Central memory CD8-positive, alpha-beta T cell (primary cell): ENCODE measurements around the gene HUWE1.
A peak's percentile ranks its signal among the peaks of the same experiment; 100 is the strongest.

ENCODE experiments used
- ATAC-seq: fragments of 150-1000 bp; cut with Tn5 transposase; replicated peaks from 2 replicates; pipeline ENCODE4 v1.10.0; 2022; ENCODE audit warnings: mild to moderate bottlenecking, moderate FRiP score, moderate number of reproducible peaks; ENCODE audit not compliant: poor library complexity, severe bottlenecking; ENCODE audit errors: extremely low read depth
- DNase-seq, 2 donors: peaks; one replicate each; pipeline ENCODE4 v3.0.0; 2021; ENCODE audit warnings: low spot score in 2 of 2
- H3K27ac Mint-ChIP-seq: one replicate; pipeline ENCODE4 v1.8.0; 2022; ENCODE audit warnings: low read depth, mild to moderate bottlenecking, moderate library complexity, mixed read lengths
- H3K27me3 Mint-ChIP-seq: one replicate; pipeline ENCODE4 v1.8.0; 2022; ENCODE audit warnings: mixed read lengths
- H3K36me3 Mint-ChIP-seq: one replicate; pipeline ENCODE4 v1.8.0; 2022; ENCODE audit warnings: mild to moderate bottlenecking, moderate library complexity, mixed read lengths; ENCODE audit not compliant: insufficient read depth
- H3K4me1 Mint-ChIP-seq: one replicate; pipeline ENCODE4 v1.8.0; 2022; ENCODE audit warnings: mixed read lengths
- H3K4me3 Mint-ChIP-seq: one replicate; pipeline ENCODE4 v1.8.0; 2022; ENCODE audit warnings: mild to moderate bottlenecking, moderate library complexity, mixed read lengths
- H3K9me3 Mint-ChIP-seq: one replicate; pipeline ENCODE4 v1.8.0; 2022; ENCODE audit warnings: mixed read lengths

HUWE1 gene

DNA sequence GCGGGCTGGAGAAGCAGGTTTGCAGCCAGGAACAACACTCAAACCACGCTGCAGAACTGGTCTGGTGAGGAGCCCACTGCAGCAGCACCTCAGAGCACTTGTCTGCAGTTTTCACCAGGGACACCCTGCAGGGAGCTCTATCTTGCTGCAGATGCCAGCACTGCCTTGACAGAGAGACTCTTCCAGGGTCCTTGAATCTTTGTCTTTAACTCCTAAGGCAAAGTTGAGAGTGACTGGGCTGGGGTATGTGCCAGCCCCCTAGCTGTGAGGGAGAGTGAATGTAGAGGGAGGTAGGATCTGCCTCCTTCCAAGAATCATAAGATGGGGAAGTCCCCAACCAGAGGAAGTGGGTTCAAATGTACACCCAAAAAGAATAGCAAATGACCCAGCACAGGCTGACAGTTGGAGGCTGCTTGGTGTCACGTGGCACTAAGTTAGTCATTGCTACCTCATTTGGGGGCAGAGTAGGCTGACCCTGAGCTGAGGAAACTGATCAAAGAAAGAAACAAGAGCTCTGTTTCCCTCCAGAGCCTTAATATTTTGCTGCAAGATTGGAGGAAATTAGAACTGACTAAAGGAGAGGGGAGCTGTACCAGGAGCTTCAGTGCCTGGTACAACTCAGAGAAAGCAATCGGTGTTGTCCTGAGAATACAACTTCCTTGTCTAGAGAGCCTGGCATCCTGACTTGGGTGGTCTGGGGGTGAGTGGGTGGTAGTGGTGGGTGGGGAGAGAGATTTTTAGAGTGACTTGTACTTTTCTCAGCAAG is 28.2 kb upstream of the HUWE1 start:
- peaks cover 3% of the 10 kb centered on the region for H3K36me3 Mint-ChIP-seq
- peak overlapping the region; percentile 80 for H3K4me3 Mint-ChIP-seq
- peak in 1 of 2 donors; percentile 47 for DNase-seq
- H3K27ac Mint-ChIP-seq = peak overlapping the region; percentile 92
- H3K27me3 Mint-ChIP-seq = no peaks in the 10 kb centered on the region
- H3K4me1 Mint-ChIP-seq = peaks cover 38% of the 10 kb centered on the region
- ATAC-seq = peak; percentile 85
- no peaks in the 10 kb centered on the region for H3K9me3 Mint-ChIP-seq

GRCh38 chrX:53713987-53714579 is 27.6 kb upstream of the HUWE1 start:
- DNase-seq (no peak), ATAC-seq (peak; percentile 59)
- no peaks in the 10 kb centered on the region for H3K27me3 Mint-ChIP-seq
- H3K36me3 Mint-ChIP-seq = peaks cover 3% of the 10 kb centered on the region
- no peaks in the 10 kb centered on the region for H3K9me3 Mint-ChIP-seq
- H3K4me1 Mint-ChIP-seq = peaks cover 38% of the 10 kb centered on the region
- H3K4me3 Mint-ChIP-seq = peak overlapping the region; percentile 80
- peak overlapping the region; percentile 92 for H3K27ac Mint-ChIP-seq

GRCh38 chrX:53711436-53711835 is 24.9 kb upstream of the HUWE1 start:
- Mint-ChIP-seq H3K36me3 (peaks cover 3% of the 10 kb centered on the region), H3K9me3 (no peaks in the 10 kb centered on the region), H3K27ac (no peak overlapping the region), H3K27me3 (no peaks in the 10 kb centered on the region), H3K4me3 (no peak overlapping the region), H3K4me1 (peaks cover 28% of the 10 kb centered on the region)
- DNase-seq = no peak
- no peak for ATAC-seq

- H3K27me3 Mint-ChIP-seq = no peaks in the 10 kb centered on the region
- H3K4me1 Mint-ChIP-seq = no peaks in the 10 kb centered on the region
- DNase-seq (no peak), ATAC-seq (no peak)
- no peaks in the 10 kb centered on the region for H3K36me3 Mint-ChIP-seq
- no peak overlapping the region for H3K4me3 Mint-ChIP-seq
- no peak overlapping the region for H3K27ac Mint-ChIP-seq
- no peaks in the 10 kb centered on the region for H3K9me3 Mint-ChIP-seq
Observed at GRCh38 chrX:53704854-53705253, 18.3 kb upstream of the HUWE1 start.

DNA sequence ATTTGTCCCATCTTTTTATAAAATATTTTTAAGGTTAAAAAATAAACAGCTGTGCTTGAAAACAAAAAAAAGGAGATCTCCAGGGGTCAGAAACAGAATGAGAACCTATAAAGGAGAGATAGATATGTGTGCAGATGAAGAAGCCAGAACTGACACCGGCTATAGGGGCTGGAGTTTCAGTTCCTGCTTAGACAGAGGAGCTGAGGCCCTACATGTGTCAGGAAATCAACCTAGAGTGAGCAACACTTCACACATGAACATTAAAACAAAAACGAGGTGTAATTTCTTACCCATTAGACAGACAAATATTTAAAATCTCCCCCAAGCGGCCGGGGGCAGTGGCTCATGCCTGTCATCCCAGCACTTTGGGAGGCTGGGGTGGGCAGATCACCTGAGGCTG is 17.8 kb upstream of the HUWE1 start:
- no peak overlapping the region for H3K4me3 Mint-ChIP-seq
- no peaks in the 10 kb centered on the region for H3K36me3 Mint-ChIP-seq
- H3K27me3 Mint-ChIP-seq = no peaks in the 10 kb centered on the region
- H3K9me3 Mint-ChIP-seq = no peaks in the 10 kb centered on the region
- DNase-seq (no peak), ATAC-seq (no peak)
- H3K27ac Mint-ChIP-seq = no peak overlapping the region
- H3K4me1 Mint-ChIP-seq = no peaks in the 10 kb centered on the region

DNA sequence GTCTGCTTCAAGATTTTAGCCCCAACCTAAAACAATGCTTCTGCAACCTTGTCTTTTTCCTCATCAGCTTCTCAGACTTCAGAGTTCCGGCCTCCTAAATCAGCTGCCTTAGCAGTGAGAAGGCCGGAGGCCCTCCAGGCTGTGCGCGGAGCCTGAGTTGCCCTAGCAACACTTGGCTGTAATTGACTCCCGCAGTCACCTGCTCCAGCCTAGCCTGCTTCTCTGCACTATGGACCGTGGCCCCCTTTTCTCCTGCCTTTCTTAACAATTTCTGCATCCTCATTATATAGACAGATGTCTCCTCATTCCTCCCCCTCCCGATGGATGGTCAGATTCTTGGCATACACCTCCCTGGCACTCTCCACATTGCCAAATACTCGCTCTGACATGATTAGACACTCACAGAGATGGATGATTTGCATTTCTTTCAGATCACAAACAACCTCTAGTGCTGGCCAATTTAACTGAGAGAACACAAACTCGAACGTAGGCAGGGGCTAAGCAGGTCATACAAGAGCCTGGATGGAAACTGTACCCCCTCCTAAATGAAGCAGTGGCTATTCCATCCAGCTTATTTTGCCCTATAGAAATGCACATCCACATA is 9.5 kb upstream of the HUWE1 start:
- Mint-ChIP-seq H3K4me1 (peaks cover 4% of the 10 kb centered on the region), H3K27me3 (no peaks in the 10 kb centered on the region), H3K36me3 (no peaks in the 10 kb centered on the region), H3K4me3 (no peak overlapping the region), H3K27ac (no peak overlapping the region), H3K9me3 (no peaks in the 10 kb centered on the region)
- no peak for DNase-seq
- ATAC-seq = no peak

- ATAC-seq (no peak), DNase-seq (no peak)
- no peaks in the 10 kb centered on the region for H3K9me3 Mint-ChIP-seq
- H3K4me3 Mint-ChIP-seq = no peak overlapping the region
- H3K27me3 Mint-ChIP-seq = no peaks in the 10 kb centered on the region
- H3K4me1 Mint-ChIP-seq = peaks cover 4% of the 10 kb centered on the region
- no peaks in the 10 kb centered on the region for H3K36me3 Mint-ChIP-seq
- no peak overlapping the region for H3K27ac Mint-ChIP-seq
Observed at GRCh38 chrX:53694642-53695041, 8.1 kb upstream of the HUWE1 start.

DNA sequence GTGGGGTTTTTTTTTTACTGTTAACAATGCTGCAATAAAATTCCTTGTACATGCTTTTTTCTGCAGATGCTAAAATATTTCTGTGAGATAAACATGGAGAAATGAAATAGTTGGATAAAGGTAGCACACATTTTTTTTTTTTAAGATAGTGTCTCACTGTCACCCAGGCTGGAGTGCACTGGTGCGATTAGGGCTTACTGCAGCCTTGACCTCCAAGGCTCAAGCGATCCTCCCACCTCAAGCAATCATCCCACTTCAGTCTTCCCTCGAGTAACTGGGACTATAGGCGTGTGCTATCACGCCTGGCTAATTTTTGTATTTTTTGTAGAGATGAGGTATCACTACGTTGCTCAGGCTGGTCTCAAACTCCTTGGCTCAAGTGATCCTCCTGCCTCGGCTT is 1.8 kb upstream of the HUWE1 start:
- no peak for ATAC-seq
- Mint-ChIP-seq H3K27ac (no peak overlapping the region), H3K9me3 (no peaks in the 10 kb centered on the region), H3K27me3 (no peaks in the 10 kb centered on the region), H3K4me3 (no peak overlapping the region), H3K4me1 (peaks cover 19% of the 10 kb centered on the region), H3K36me3 (peaks cover 10% of the 10 kb centered on the region)
- no peak for DNase-seq

GRCh38 chrX:53685711-53686110 is 808 bp downstream of the HUWE1 start:
- H3K36me3 Mint-ChIP-seq = peaks cover 23% of the 10 kb centered on the region
- peak overlapping the region; percentile 86 for H3K4me3 Mint-ChIP-seq
- peak overlapping the region; percentile 90 for H3K27ac Mint-ChIP-seq
- DNase-seq (no peak), ATAC-seq (no peak)
- peaks cover 34% of the 10 kb centered on the region for H3K4me1 Mint-ChIP-seq
- no peaks in the 10 kb centered on the region for H3K27me3 Mint-ChIP-seq
- H3K9me3 Mint-ChIP-seq = no peaks in the 10 kb centered on the region

GRCh38 chrX:53684415-53685192 is 1.9 kb downstream of the HUWE1 start:
- no peaks in the 10 kb centered on the region for H3K27me3 Mint-ChIP-seq
- H3K9me3 Mint-ChIP-seq = no peaks in the 10 kb centered on the region
- H3K4me1 Mint-ChIP-seq = peaks cover 34% of the 10 kb centered on the region
- peaks cover 31% of the 10 kb centered on the region for H3K36me3 Mint-ChIP-seq
- H3K4me3 Mint-ChIP-seq = peak overlapping the region; percentile 86
- H3K27ac Mint-ChIP-seq = peak overlapping the region; percentile 97
- no peak for DNase-seq
- ATAC-seq = no peak

DNA sequence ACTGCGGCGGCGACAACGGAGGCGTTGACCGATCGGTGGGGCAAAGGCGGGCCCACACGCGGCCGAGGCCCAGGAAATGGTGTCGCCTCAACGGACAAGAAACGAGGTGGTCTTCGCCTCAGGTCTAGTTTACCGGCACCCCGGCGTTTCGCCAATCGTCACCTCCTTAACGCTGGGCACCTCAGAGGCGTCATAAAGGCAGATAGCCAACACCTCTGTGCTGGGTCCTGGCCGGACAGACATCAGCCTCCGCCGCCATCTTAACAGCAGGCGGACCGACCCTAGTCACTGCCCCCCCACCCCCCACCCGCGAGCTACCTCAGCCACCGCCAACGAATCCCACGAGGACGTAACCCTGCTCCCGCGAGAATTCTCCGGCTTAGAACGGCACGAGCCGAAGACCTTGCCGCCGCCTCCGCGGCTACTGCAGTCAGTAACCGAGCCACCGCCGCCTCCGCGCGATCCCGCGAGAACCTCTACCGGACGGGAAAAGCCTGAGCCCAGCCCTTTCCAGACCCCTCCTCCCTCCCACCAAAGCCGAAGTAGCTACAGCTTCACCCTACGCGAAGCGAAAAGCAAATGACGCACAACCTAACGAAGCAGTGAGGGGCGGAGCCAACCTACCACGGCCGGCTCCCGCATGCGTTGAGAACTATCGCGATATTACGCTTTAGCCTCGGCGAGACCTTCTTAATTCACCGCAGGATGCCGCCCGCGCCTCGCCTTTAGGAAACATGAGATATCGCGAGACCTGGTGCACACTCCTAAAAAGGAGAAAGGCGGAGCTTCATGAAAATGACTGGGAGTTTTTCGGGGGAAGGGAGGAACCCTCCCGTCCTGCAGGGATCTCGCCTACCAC is 2.7 kb downstream of the HUWE1 start:
- H3K27me3 Mint-ChIP-seq = no peaks in the 10 kb centered on the region
- no peaks in the 10 kb centered on the region for H3K9me3 Mint-ChIP-seq
- H3K27ac Mint-ChIP-seq = peak overlapping the region; percentile 97
- ATAC-seq = peak; percentile 81
- peak; percentile 69 to 92 for DNase-seq
- H3K36me3 Mint-ChIP-seq = peaks cover 36% of the 10 kb centered on the region
- H3K4me3 Mint-ChIP-seq = peak overlapping the region; percentile 86
- peaks cover 34% of the 10 kb centered on the region for H3K4me1 Mint-ChIP-seq
